B cell (primary cell): ENCODE measurements around the gene KIF16B. TPM values are rescaled to one million over a fixed set of nuclear protein-coding genes. Genes with fewer than 3 reads are reported as not detected.

Source experiments
- ATAC-seq: fragments of 200-7000 bp; cut with Tn5 transposase; one replicate; pipeline ENCODE4 v1.10.0; 2021; ENCODE audit warnings: low read depth, mild to moderate bottlenecking, moderate number of reproducible peaks, moderate library complexity
- CTCF ChIA-PET: fragments of 350-600 bp; sonication (Branson Sonifier 250); formaldehyde crosslinking; loops from one replicate; lab custom pipeline; 2021; ENCODE audit warnings: antibody characterized with exemption, inconsistent platforms; lab: Charles Lee
- POLR2A ChIA-PET: fragments of 350-600 bp; sonication (Branson Sonifier 250); formaldehyde crosslinking; loops from one replicate; lab custom pipeline; 2021; ENCODE audit warnings: antibody characterized with exemption; lab: Charles Lee
- DNase-seq: peaks from one replicate; pipeline ENCODE4 v3.0.0; 2013
- H2AFZ ChIP-seq: 2 replicates; pipeline ENCODE4 v1.6.1; 2012; ENCODE audit warnings: mild to moderate bottlenecking, low read depth, low read length; ENCODE audit not compliant: insufficient read depth, poor library complexity, severe bottlenecking
- H3K27ac ChIP-seq, 2 donors: 1 replicate in 1 of 2; 2 replicates in 1 of 2; pipeline ENCODE4 v1.5.1; 2012 to 2013; ENCODE audit warnings: low read length in 2 of 2, mild to moderate bottlenecking in 2 of 2, moderate library complexity in 1 of 2
- H3K27me3 ChIP-seq, 4 experiments: fragments of 200-600 bp in 1 of 4; sonication (generic) in 1 of 4; replicated peaks in 1 of 4; 1 replicate in 2 of 4; 2 replicates in 2 of 4; pipeline versions ENCODE4 v1.6.1 to v1.7.0; 2013 to 2016; ENCODE audit warnings: low read length in 3 of 4, mild to moderate bottlenecking in 2 of 4, mixed read lengths in 1 of 4, moderate library complexity in 1 of 4; ENCODE audit not compliant: insufficient read depth in 4 of 4, control insufficient read depth in 3 of 4; ENCODE audit errors: control extremely low read depth in 1 of 4
- H3K36me3 ChIP-seq, 2 experiments: replicated peaks in 1 of 2; 1 replicate in 1 of 2; 2 replicates in 1 of 2; pipeline versions ENCODE4 v1.6.1 to v1.7.1; 2013; ENCODE audit warnings: low read length in 1 of 2; ENCODE audit not compliant: insufficient read depth in 2 of 2, control insufficient read depth in 1 of 2; ENCODE audit errors: control extremely low read depth in 1 of 2, extremely low read depth in 1 of 2
- H3K4me1 ChIP-seq, 2 donors: fragments of 200-600 bp in 1 of 2; sonication (generic) in 1 of 2; 1 replicate in 1 of 2; 2 replicates in 1 of 2; pipeline versions ENCODE4 v1.5.1 to v1.6.1; 2013 to 2017; ENCODE audit warnings: low read length in 2 of 2; ENCODE audit not compliant: control insufficient read depth in 2 of 2, insufficient read depth in 2 of 2
- H3K4me2 ChIP-seq: replicated peaks from 2 replicates; pipeline ENCODE3; 2012; ENCODE audit warnings: mild to moderate bottlenecking, low read depth, low read length; ENCODE audit not compliant: poor library complexity, severe bottlenecking
- H3K4me3 ChIP-seq, 5 experiments: fragments of 200-600 bp in 1 of 5; sonication (generic) in 1 of 5; 1 replicate in 3 of 5; 2 replicates in 2 of 5; pipeline versions ENCODE4 v1.5.1 to v1.7.0; 2011 to 2016; ENCODE audit warnings: low read length in 4 of 5, mild to moderate bottlenecking in 4 of 5, low read depth in 2 of 5, control low read depth in 1 of 5, moderate library complexity in 1 of 5; ENCODE audit not compliant: insufficient read depth in 1 of 5; ENCODE audit errors: control extremely low read depth in 1 of 5, extremely low read depth in 1 of 5
- H3K79me2 ChIP-seq: fragments of 200-600 bp; sonication (generic); one replicate; pipeline ENCODE4 v1.6.0; 2016; ENCODE audit warnings: low read length; ENCODE audit not compliant: control insufficient read depth, insufficient read depth
- H3K9ac ChIP-seq: fragments of 200-600 bp; sonication (generic); 2 replicates; pipeline ENCODE4 v1.6.1; 2017; ENCODE audit warnings: mild to moderate bottlenecking, low read length, moderate library complexity
- H3K9me3 ChIP-seq, 3 donors: one replicate each; pipeline versions ENCODE4 v1.6.1 to v1.7.1; 2013; ENCODE audit warnings: low read length in 2 of 3; ENCODE audit not compliant: control insufficient read depth in 2 of 3, insufficient read depth in 1 of 3; ENCODE audit errors: control extremely low read depth in 1 of 3
- H4K20me1 ChIP-seq: 2 replicates; pipeline ENCODE4 v1.6.0; 2012; ENCODE audit warnings: mild to moderate bottlenecking, low read length; ENCODE audit not compliant: insufficient read depth, control insufficient read depth, poor library complexity, severe bottlenecking
- H3K27ac Mint-ChIP-seq: one replicate; pipeline ENCODE4 v1.8.0; 2021; ENCODE audit warnings: mixed read lengths
- H3K27me3 Mint-ChIP-seq: one replicate; pipeline ENCODE4 v1.8.0; 2021; ENCODE audit warnings: mixed read lengths
- H3K4me1 Mint-ChIP-seq: one replicate; pipeline ENCODE4 v1.8.0; 2021; ENCODE audit warnings: mixed read lengths
- H3K4me3 Mint-ChIP-seq: one replicate; pipeline ENCODE4 v1.8.0; 2021; ENCODE audit warnings: mixed read lengths
- H3K9me3 Mint-ChIP-seq: one replicate; pipeline ENCODE4 v1.8.0; 2022; ENCODE audit warnings: mixed read lengths; ENCODE audit not compliant: insufficient read depth
- CTCF ChIP-seq: fragments of 200-600 bp; IDR thresholded peaks from one replicate; pipeline ENCODE4 v1.8.0; 2022; ENCODE audit warnings: antibody characterized with exemption, mild to moderate bottlenecking
- EZH2 ChIP-seq: IDR thresholded peaks from 2 replicates; pipeline ENCODE4 v1.6.1; 2012; ENCODE audit warnings: borderline replicate concordance, low read depth, mild to moderate bottlenecking, moderate library complexity, low read length; ENCODE audit not compliant: insufficient read depth, poor library complexity, severe bottlenecking
- WGBS: methylation state at CpG from one replicate; pipeline ENCODE4 v1.1.5; 2013; ENCODE audit warnings: missing lambda C conversion rate; ENCODE audit not compliant: insufficient coverage; 5-methylcytosine and 5-hydroxymethylcytosine counted together
- intact Hi-C: fragments of 100-400 bp; cut with micrococcal nuclease; formaldehyde crosslinking; loops from one replicate; pipeline ENCODE4 v1.10.0; 2022
- polyA plus RNA-seq: library from polyadenylated mRNA; depleted of rRNA; stranded (reverse); fragments of >200 nt; gene quantifications from 2 replicates; pipeline ENCODE4 v1.2.3, GENCODE V29; 2012
- total RNA-seq, 2 donors: library from RNA; stranded (reverse); fragments of 120-200 nt in 1 of 2; gene quantifications; 1 replicate in 1 of 2; 2 replicates in 1 of 2; pipeline versions ENCODE4 v1.2.3 to v1.2.4, GENCODE V29; 2013 to 2022

KIF16B gene
- total and polyA plus RNA-seq, 2 donors (not counting 1 experiment from before 2014, with no cell fraction given): 4.5 to 13.0 TPM

- 74% methylated on average over 4 of the region's 7 CpGs for WGBS
- TF ChIP-seq EZH2 (no peak), CTCF (no peak)
- no peak overlapping the region for H3K4me3 ChIP-seq
- H4K20me1 ChIP-seq: no peaks in the 10 kb centered on the region
- H3K36me3 ChIP-seq: no peaks in the 10 kb centered on the region
- intact Hi-C loops: no loop called here
- peaks cover 1 to 11% (median 3%) of the 10 kb centered on the region in 3 donors for H3K9me3 ChIP-seq
- no peaks in the 10 kb centered on the region for H3K79me2 ChIP-seq
- no peaks in the 10 kb centered on the region for H3K4me1 ChIP-seq
- Mint-ChIP-seq H3K27ac (no peak overlapping the region), H3K4me3 (no peak overlapping the region), H3K27me3 (peaks cover 13% of the 10 kb centered on the region), H3K4me1 (no peaks in the 10 kb centered on the region), H3K9me3 (peaks cover 4% of the 10 kb centered on the region)
- ATAC-seq: no peak
- H3K27ac ChIP-seq: no peak overlapping the region
- H3K9ac ChIP-seq: no peak overlapping the region
- CTCF ChIA-PET: no interaction called here
- no peak for DNase-seq
- no peaks in the 10 kb centered on the region for H3K27me3 ChIP-seq
- H2AFZ ChIP-seq: no peak overlapping the region
- POLR2A ChIA-PET: no interaction called here
- no peak overlapping the region for H3K4me2 ChIP-seq
Observed at GRCh38 chr20:16621435-16622141, 48.3 kb upstream of the KIF16B start.

GRCh38 chr20:16620961-16621360 lies 47.7 kb upstream of the KIF16B start:
- Histone ChIP-seq H3K79me2 (no peaks in the 10 kb centered on the region), H3K4me3 (no peak overlapping the region), H3K27ac (no peak overlapping the region), H3K36me3 (no peaks in the 10 kb centered on the region), H4K20me1 (no peaks in the 10 kb centered on the region), H3K4me2 (no peak overlapping the region), H3K27me3 (no peaks in the 10 kb centered on the region), H2AFZ (no peak overlapping the region), H3K9me3 (peaks cover 1 to 12% (median 3%) of the 10 kb centered on the region in 3 donors), H3K9ac (no peak overlapping the region), H3K4me1 (no peaks in the 10 kb centered on the region)
- Mint-ChIP-seq H3K27me3 (peaks cover 16% of the 10 kb centered on the region), H3K9me3 (peaks cover 5% of the 10 kb centered on the region), H3K4me3 (no peak overlapping the region), H3K4me1 (no peaks in the 10 kb centered on the region), H3K27ac (no peak overlapping the region)
- intact Hi-C loops: no loop called here
- no peak for TF ChIP-seq CTCF
- TF ChIP-seq EZH2: no peak
- DNase-seq (no peak), ATAC-seq (no peak)
- ChIA-PET CTCF (no interaction called here), POLR2A (no interaction called here)
- WGBS: 89% methylated on average over 4 of the region's 5 CpGs
